Mucosa of descending colon (tissue), 3 donors: ENCODE measurements around the gene RNF212. TPM values are rescaled to one million over a fixed set of nuclear protein-coding genes. Genes with fewer than 3 reads are reported as not detected.
"Not testable (repeated sequence)": the region's sequence is repeated elsewhere in the genome, so short reads cannot be mapped to it uniquely, and the experiment has no call there.

ENCODE experiments used
- ATAC-seq: fragments of 200-7000 bp; cut with Tn5 transposase; one replicate; pipeline ENCODE4 v1.9.1; 2020; ENCODE audit warnings: mild to moderate bottlenecking, moderate library complexity
- DNase-seq, 3 donors: peaks; one replicate each; pipeline ENCODE4 v3.0.0-alpha.2; 2020
- H3K36me3 ChIP-seq: fragments of 200-600 bp; one replicate; pipeline ENCODE4 v1.8.0; 2021; ENCODE audit warnings: low read depth, mild to moderate bottlenecking
- H3K4me1 ChIP-seq: fragments of 200-600 bp; one replicate; pipeline ENCODE4 v1.8.0; 2021; ENCODE audit warnings: low read depth, mild to moderate bottlenecking
- H3K4me3 ChIP-seq: fragments of 200-600 bp; one replicate; pipeline ENCODE4 v1.8.0; 2021; ENCODE audit warnings: mild to moderate bottlenecking
- H3K9me3 ChIP-seq: fragments of 200-600 bp; one replicate; pipeline ENCODE4 v1.8.0; 2021; ENCODE audit warnings: mild to moderate bottlenecking
- CTCF ChIP-seq: fragments of 200-600 bp; IDR thresholded peaks from one replicate; pipeline ENCODE4 v1.8.0; 2022; ENCODE audit warnings: antibody characterized with exemption, mild to moderate bottlenecking
- intact Hi-C, 2 donors: fragments of 100-400 bp; cut with DNase I in 1 of 2; cut with micrococcal nuclease in 1 of 2; formaldehyde crosslinking; loops; one replicate each; pipeline versions ENCODE4 v1.11.0 to v1.11.1; 2022; cut with DNase I, micrococcal nuclease
- total RNA-seq, 3 donors: library from RNA; stranded (reverse); fragmentation: NEBNext Ultra II Directional in 2 of 3; extraction: Animal tissue kit (Norgen Biotek cat#: 25700) in 2 of 3; gene quantifications; one replicate each; pipeline versions ENCODE4 v1.2.1 to v1.2.4, GENCODE V29; 2021 to 2023
- donor health status: DM: no; HTN: no; CAD: no; lungs with moderate emphysema.
- donor health status: DM: no; HTN: no; CAD: no.
- donor health status: DM: no; HTN: yes; CAD: no.

The RNF212 gene
- total RNA-seq, 3 donors from 2014 or later = 2.3 to 4.9 (median 3.9) TPM

GRCh38 chr4:1057403-1057745 lies 56.0 kb downstream of the RNF212 start:
- Histone ChIP-seq H3K4me3 (no peak overlapping the region), H3K9me3 (no peaks in the 10 kb centered on the region), H3K36me3 (no peaks in the 10 kb centered on the region), H3K4me1 (peaks cover 2% of the 10 kb centered on the region)
- no peak for TF ChIP-seq CTCF
- DNase-seq (peak in 1 of 3 donors; percentile 49), ATAC-seq (peak; percentile 72)
- intact Hi-C loops = no loop called here

DNA sequence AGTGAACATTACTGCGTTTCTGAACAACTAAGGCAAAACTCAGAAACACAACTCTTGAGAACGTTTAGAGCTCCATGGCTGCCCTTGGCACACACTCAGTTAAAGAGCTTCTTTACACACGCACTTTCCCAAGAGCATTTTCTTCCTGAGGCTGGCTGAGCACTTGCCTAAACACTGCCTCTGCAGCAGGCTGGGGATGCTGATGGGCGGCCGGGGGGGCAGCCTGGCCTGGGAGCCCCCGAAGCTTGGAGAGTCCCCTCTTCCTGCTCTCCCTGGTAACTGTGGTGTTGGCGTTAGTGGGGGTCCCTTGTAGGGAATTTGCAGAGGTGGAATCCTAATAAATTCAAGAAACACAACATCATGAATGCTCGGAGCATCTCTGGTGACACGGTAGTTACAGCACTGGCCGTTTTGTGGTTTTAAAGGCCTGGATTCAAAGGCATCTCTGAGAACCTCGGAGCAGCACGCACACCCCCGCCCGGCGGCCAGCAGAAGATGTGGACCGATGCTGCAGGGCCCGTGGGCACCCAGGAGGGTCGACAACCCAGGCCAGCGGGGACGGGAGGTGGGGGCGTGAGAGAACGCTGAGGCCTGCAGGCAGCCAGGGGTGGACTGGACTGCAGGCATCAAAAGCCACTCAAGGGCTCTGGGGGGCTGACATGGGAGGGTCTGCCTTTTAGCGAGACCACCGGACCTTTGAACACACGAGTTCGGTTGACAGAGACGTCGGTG lies 56.5 kb downstream of the RNF212 start:
- Histone ChIP-seq H3K9me3 (no peaks in the 10 kb centered on the region), H3K36me3 (no peaks in the 10 kb centered on the region), H3K4me3 (no peak overlapping the region), H3K4me1 (peaks cover 2% of the 10 kb centered on the region)
- no peak for DNase-seq
- intact Hi-C loops = no loop called here
- ATAC-seq = no peak
- TF ChIP-seq CTCF = no peak

- no peak for TF ChIP-seq CTCF
- Histone ChIP-seq H3K36me3 (no peaks in the 10 kb centered on the region), H3K4me3 (no peak overlapping the region), H3K4me1 (peaks cover 2% of the 10 kb centered on the region), H3K9me3 (no peaks in the 10 kb centered on the region)
- ATAC-seq (peak; percentile 63), DNase-seq (peak; percentile 54 to 87 (median 69))
- intact Hi-C loops = no loop called here
Observed at GRCh38 chr4:1055721-1056590, 57.4 kb downstream of the RNF212 start.

DNA sequence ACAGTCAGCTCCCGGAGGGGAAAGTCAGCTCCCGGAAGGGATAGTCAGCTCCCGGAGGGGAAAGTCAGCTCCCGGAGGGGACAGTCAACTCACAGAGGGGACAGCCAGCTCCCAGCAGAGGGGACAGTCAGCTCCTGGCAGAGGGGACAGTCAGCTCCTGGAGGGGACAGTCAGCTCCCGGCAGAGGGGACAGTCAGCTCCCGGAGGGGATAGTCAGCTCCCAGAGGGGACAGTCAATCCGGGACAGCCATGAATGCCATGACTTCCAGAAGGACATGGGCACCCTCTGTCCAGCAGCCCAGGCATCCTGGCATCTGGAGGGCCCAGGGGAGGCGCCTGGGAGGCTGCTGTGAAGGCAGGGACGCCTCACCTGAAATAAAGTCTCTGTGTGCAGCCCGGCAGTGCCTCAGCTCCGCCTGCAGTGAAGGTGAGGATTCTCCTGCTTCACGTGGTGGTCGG lies 58.1 kb downstream of the RNF212 start:
- H3K9me3 ChIP-seq, H3K4me1 ChIP-seq, H3K36me3 ChIP-seq, H3K4me3 ChIP-seq, intact Hi-C loops, DNase-seq: not testable (repeated sequence)
- peak; percentile 1 for ATAC-seq

DNA sequence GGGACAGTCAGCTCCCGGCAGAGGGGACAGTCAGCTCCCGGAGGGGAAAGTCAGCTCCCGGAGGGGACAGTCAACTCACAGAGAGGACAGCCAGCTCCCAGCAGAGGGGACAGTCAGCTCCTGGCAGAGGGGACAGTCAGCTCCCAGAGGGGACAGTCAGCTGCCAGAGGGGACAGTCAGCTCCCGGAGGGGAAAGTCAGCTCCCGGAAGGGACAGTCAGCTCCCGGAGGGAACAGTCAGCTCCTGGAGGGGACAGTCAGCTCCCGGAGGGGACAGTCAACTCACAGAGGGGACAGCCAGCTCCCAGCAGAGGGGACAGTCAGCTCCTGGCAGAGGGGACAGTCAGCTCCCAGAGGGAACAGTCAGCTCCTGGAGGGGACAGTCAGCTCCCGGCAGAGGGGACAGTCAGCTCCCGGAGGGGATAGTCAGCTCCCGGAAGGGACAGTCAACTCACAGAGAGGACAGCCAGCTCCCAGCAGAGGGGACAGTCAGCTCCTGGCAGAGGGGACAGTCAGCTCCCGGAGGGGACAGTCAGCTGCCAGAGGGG lies 58.6 kb downstream of the RNF212 start:
- DNase-seq, H3K4me1 ChIP-seq, H3K36me3 ChIP-seq, ATAC-seq, H3K9me3 ChIP-seq, H3K4me3 ChIP-seq, intact Hi-C loops: not testable (repeated sequence)

DNA sequence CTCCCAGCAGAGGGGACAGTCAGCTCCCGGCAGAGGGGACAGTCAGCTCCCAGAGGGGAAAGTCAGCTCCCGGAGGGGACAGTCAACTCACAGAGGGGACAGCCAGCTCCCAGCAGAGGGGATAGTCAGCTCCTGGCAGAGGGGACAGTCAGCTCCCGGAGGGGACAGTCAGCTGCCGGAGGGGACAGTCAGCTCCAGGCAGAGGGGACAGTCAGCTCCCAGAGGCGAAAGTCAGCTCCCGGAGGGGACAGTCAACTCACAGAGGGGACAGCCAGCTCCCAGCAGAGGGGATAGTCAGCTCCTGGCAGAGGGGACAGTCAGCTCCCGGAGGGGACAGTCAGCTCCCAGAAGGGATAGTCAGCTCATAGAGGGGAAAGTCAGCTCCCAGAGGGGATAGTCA lies 59.5 kb downstream of the RNF212 start:
- intact Hi-C loops, H3K4me3 ChIP-seq: not testable (repeated sequence)

DNA sequence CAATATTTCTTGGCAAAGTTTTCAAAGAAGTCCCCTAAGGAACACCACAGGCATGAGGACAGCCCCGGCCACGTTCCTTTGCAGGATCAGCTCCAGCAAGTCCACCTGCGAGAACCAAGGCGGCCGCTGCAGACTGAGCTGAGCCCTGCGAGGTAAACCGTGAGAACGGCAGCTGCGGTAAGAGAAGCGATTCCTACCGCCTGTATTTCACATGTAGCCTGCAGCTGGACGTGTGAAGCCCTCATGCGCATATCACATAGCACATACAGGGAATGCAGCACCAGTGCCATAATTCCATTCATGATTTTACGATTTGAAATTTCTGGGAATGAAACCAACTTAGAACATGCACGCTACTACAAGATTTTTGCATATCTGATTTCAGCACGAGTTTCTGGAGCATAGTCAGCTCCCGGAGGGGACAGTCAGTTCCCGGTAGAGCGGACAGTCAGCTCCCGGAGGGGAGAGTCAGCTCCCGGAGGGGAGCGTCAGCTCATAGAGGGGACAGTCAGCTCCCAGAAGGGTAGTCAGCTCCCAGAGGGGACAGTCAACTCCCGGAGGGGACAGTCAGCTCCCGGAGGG lies 60.2 kb downstream of the RNF212 start:
- Histone ChIP-seq H3K36me3 (no peaks in the 10 kb centered on the region), H3K4me3 (no peak overlapping the region), H3K4me1 (peaks cover 3% of the 10 kb centered on the region), H3K9me3 (no peaks in the 10 kb centered on the region)
- DNase-seq (peak in 2 of 3 donors; percentile 6 to 46), ATAC-seq (no peak)
- no peak for TF ChIP-seq CTCF
- intact Hi-C loops = no loop called here

More for the DNA sequence above, 59.5 kb downstream of the RNF212 start:
- H3K9me3 ChIP-seq, ATAC-seq, H3K4me1 ChIP-seq, H3K36me3 ChIP-seq, DNase-seq: not testable (repeated sequence)
